AG09309 (cell line): ENCODE measurements around the gene FGF14.

Experiments used
- DNase-seq: peaks from one replicate; pipeline ENCODE4 v3.0.0-alpha.2; 2010; ENCODE audit warnings: low read depth
- H3K4me3 ChIP-seq: 2 replicates; pipeline ENCODE4 v1.5.1; 2011; ENCODE audit warnings: mild to moderate bottlenecking, low read depth, low read length, moderate library complexity; ENCODE audit not compliant: control insufficient read depth
- TF ChIP-seq, protein P1 (sequence below): IDR thresholded peaks from 2 replicates; pipeline ENCODE4 v1.5.1; 2011; ENCODE audit warnings: mild to moderate bottlenecking, low read depth, low read length, inconsistent platforms; ENCODE audit not compliant: insufficient read depth, control insufficient read depth; ENCODE audit errors: missing control alignments

FGF14 gene

DNA sequence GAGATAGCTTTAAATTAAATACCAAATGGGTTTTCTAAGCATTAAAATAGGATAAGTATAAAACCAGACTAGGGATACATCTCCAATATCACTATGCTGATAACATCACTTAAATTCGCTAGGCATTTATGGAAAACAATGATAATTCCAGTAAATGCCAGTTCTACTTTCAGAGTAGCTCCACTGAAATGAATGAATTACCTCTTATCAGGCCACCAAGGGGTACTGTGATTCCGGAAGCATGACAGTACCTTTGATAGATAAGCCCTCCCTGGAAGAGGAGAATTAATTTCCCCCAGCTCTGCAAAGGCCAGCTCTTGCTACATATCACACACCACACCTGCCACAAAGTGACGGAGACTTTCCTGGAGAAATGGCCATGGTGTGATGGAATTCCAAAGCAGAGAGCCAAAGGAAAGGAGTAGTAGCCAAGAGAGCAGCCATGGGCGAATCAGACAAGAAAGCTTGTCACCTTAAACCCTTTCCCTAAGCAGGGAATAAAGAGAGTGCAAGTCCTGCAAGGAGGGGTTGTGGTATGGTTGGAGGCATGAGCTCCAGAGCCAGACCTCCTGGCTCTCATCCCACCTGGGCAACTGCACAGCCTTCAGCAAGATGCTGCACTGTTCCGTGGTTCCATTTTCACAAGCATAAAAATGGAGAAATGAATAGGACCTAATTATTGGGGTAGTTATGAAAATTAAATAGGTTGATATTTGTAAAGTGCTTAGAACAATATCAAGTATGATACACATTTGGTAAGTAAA is 423.1 kb downstream of the FGF14 start:
- TF ChIP-seq, protein P1, sequence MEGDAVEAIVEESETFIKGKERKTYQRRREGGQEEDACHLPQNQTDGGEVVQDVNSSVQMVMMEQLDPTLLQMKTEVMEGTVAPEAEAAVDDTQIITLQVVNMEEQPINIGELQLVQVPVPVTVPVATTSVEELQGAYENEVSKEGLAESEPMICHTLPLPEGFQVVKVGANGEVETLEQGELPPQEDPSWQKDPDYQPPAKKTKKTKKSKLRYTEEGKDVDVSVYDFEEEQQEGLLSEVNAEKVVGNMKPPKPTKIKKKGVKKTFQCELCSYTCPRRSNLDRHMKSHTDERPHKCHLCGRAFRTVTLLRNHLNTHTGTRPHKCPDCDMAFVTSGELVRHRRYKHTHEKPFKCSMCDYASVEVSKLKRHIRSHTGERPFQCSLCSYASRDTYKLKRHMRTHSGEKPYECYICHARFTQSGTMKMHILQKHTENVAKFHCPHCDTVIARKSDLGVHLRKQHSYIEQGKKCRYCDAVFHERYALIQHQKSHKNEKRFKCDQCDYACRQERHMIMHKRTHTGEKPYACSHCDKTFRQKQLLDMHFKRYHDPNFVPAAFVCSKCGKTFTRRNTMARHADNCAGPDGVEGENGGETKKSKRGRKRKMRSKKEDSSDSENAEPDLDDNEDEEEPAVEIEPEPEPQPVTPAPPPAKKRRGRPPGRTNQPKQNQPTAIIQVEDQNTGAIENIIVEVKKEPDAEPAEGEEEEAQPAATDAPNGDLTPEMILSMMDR = no peak
- no peak overlapping the region for H3K4me3 ChIP-seq
- DNase-seq = no peak

DNA sequence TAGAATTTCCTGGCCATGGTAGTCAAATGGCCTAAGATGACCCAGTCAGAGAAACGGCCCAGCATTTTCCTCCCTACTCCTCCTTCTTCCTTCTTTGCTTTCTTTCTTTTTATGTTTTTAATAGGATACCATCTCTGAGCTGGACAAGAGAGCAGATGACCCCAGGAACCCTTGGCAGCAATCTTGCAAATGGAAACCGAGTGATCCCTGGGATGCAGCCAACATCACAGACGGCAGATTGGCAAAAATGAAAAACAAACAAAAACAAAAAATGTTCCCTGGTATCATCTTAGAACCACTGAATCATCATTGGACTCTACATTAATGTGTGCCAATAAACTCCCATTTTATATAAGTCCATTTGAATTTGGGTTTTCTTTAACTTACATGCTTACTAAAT is 424.4 kb downstream of the FGF14 start:
- DNase-seq = no peak
- H3K4me3 ChIP-seq = no peak overlapping the region
- TF ChIP-seq, protein P1 = no peak

DNA sequence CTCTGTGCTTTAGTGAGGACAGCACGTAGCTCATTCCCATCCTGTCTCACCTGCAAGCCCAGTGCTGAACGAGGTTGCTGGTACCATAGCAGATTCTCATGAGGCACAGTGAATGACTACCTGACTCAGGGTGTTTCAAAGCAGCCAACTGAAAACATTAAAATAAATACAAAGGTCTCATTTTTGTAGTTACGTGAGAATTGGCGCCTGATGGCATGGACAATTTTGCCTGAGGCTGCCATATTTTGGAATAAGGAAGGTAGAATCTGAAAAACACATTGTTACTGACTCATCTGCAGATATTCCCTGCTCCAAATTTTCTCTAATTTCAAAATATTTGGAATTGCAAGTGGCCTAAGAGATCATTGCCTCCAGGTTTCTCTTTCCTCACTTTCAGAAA is 429.7 kb downstream of the FGF14 start:
- DNase-seq = no peak
- no peak overlapping the region for H3K4me3 ChIP-seq
- TF ChIP-seq, protein P1 = no peak

DNA sequence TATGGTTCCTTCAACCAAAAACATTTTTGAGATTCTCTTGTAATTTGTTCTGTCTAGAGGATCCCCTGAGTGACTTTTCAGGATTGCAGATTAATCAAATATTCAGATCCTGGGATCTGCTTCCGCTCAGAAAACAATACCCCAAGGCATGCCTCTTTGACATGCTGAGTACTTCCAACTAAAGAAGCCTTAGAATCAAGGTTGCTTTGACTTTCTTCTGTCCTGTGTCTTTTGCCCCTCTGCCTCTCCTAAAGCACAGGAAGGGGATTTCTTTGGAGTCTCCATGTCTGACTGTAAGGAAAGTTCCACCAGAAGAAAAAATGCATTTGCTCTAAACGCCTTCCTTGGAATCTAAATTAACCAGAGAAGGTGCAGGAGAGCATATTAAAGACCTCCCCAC is 431.5 kb downstream of the FGF14 start:
- DNase-seq = no peak
- no peak overlapping the region for H3K4me3 ChIP-seq
- TF ChIP-seq, protein P1 = no peak

DNA sequence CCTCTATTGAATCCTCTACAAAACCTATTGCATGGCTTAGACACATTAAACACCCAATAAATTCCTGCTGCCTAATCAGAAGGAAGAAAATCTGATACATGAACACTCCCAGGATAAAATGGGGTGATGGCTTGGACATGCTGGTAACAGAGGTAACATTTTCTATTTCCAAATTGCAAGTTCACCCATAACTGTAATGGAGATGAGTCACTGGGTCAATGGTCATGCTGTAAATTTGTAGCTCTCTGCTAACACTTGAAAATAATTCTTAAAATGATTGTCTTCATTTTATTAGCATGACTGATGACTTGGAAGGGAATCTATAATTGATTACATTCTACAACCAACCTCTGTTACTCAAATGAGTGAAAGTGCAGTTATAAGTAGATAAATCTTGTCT is 434.1 kb downstream of the FGF14 start:
- H3K4me3 ChIP-seq = no peak overlapping the region
- TF ChIP-seq, protein P1 = no peak

DNA sequence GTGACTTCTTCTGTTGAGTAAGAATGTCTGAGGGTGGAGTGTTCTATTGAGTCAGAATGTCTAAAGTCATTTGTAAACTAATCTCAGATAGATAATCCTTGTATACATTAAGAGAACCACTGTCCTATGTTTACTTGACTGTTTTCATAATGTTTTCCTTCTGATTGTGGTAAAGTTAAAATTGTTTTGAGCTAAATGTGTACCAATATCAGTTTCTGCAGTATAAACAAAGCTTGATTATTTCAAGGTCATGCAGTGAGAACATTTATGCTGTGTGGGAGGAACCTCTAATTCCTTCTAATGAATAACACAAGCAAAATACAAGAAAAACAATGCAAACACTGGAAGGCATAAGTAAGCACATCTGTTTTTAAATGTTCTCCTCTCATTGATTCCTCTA is 434.6 kb downstream of the FGF14 start:
- DNase-seq = no peak
- H3K4me3 ChIP-seq = no peak overlapping the region
- TF ChIP-seq, protein P1 = no peak

More for the DNA sequence above, 434.1 kb downstream of the FGF14 start:
- DNase-seq = no peak
